A172 (cell line): ENCODE measurements around the gene CREBBP. TPM values are rescaled to one million over a fixed set of nuclear protein-coding genes. Genes with fewer than 3 reads are reported as not detected.
A peak's percentile ranks its signal among the peaks of the same experiment; 100 is the strongest.
"Not testable (repeated sequence)": the region's sequence is repeated elsewhere in the genome, so short reads cannot be mapped to it uniquely, and the experiment has no call there.

Experiments used
- DNase-seq: peaks from one replicate; pipeline ENCODE4 v3.0.0-alpha.2; 2015; ENCODE audit warnings: low spot score
- total RNA-seq: library from RNA; depleted of rRNA; stranded (reverse); fragments of >200 nt; shearing (Covaris generic); gene quantifications from 2 replicates; pipeline ENCODE4 v1.2.3, GENCODE V29; 2014; rRNA removed

The CREBBP gene
- total RNA-seq = 11.2 and 15.1 TPM in 2 replicates

DNA sequence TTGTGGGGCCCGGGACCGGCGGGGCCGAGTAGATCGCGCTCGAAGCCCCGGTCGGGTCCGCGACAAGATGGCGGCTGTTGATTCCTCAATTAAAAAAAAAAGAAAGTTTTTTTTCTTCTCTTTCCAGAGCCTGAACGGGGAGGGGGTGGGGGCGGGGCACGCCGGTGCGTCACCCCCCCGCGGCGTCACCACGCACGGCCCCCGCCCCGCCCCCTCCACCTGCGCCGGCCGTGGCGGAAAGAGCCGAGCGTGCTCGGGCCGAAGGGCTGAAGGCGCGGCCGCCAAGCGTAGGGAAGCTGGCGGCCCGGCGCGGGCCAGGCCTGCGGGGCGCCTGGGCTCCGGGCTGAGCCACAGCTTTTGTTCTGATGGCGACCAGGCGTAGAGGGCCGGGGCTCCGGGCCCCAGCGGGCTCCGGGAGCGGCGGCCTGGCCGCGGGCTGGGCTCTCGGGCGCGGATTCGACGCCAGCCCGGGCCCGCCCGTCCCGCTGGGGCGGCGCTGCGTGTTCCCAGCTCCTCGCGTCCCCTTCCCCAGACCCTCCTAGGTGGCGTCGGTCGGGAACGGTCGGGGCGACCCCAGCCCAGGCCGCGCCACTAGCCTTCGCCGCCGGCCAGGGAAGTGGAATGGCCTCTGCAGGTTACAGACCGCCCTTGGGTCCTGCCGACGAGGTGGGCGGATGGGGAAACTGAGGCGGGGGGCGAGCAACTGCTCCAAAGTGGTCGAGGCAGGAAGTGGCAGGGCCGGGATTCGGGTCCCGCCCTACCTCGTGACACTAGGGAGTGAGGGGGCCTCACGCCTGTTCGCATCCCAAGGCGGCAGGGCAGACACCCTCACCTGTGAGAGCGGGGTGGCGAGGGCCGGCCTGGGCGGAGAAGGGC lies at the start of gene CREBBP:
TSS of gene CREBBP (minus strand) at position 91 of the 876 bp plus-strand sequence. CDS start 797 bp downstream, outside the sequence.
- peak; percentile 66 for DNase-seq

DNA sequence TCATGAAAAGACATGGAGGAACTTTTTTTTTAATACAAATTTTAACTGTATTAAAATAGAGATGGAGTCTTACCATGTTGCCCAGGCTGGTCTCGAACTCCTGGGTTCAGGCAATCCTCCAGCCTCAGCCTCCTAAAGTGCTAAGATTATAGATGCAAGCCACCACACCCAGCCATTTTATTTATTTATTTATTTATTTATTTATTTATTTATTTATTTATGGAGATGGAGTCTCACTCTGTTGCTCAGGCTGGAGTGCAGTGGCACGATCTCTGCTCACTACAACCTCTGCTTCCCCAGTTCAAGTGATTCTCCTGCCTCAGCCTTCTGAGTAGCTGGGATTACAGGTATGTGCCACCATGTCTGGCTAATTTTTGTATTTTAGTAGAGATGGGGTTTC lies 46.6 kb upstream of the CREBBP start:
- not testable (repeated sequence) for DNase-seq

DNA sequence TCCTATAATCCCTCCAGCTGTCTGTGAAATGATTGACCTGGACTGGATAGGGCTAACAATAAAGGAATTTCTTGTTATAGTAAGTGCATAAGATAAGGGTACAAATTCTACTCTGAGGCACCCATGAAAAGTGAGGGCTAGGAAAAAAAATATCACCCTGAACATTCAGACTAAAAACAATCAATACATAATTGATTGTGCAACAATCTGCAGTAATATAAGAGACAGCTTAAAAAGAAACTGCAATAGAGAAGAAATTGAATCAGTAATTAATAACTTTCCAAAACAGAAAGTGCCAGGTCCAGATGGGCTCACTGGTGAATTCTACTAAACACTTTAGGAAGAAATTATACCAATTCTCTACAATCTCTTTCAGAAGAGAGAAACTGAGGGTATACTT lies 44.2 kb upstream of the CREBBP start:
- no peak for DNase-seq

DNA sequence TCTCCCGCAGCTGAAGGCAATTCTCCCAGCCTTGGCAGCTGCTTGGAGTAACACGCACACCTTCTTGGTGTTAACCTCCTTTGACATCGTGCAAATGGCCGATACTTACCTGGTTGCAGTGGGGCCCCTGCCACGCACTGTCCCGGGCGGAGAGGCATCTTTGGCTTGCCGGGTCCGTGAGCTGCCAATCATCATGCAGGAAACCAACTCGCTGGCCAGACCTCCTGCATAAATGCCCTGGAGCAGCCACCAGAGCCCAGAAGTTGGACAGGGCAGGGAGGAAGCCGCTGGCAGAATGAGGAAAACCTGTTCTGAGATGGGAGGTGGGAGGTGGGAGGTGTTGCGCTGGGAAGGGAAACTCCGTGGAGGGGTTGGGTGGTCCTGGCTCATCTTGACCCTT lies 41.7 kb upstream of the CREBBP start:
- DNase-seq = no peak

DNA sequence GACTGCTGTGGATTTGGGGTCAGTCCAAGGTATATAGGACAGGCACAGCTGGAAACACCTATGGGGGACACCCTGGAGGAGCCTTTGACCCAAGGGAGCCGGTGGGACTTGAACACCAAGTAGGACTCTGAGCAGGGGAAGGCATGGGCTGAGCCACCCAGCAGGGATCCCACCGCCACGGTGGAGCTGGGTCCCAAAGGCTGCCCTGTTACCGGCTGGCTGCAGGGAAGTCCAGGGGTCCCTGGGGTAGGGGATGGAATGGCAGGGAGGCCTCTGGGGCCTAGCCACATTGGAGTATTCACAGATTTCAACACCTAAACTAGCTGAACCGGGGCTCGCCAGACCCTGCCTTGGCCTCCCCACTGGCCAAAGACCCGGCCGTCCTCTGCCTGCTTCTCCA lies 39.7 kb upstream of the CREBBP start:
- no peak for DNase-seq

DNA sequence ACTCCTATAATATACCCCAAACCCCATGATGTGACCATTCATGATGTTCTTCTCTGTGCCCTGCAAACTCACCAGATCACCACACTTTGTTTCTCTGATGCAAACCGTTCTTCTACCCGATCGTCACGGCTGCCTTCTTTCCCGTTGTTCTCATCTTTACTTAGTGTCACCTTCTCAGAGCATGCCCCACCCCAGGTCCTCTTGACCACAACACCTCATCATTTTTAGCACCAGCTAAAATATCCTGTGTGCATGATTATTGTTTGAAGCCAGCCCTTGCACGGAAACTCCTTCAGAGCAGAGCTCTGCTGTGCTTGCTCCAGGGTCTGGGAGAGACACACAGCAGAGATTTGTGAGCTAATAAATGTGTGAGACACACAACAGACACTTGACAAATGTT lies 38.9 kb upstream of the CREBBP start:
- no peak for DNase-seq

DNA sequence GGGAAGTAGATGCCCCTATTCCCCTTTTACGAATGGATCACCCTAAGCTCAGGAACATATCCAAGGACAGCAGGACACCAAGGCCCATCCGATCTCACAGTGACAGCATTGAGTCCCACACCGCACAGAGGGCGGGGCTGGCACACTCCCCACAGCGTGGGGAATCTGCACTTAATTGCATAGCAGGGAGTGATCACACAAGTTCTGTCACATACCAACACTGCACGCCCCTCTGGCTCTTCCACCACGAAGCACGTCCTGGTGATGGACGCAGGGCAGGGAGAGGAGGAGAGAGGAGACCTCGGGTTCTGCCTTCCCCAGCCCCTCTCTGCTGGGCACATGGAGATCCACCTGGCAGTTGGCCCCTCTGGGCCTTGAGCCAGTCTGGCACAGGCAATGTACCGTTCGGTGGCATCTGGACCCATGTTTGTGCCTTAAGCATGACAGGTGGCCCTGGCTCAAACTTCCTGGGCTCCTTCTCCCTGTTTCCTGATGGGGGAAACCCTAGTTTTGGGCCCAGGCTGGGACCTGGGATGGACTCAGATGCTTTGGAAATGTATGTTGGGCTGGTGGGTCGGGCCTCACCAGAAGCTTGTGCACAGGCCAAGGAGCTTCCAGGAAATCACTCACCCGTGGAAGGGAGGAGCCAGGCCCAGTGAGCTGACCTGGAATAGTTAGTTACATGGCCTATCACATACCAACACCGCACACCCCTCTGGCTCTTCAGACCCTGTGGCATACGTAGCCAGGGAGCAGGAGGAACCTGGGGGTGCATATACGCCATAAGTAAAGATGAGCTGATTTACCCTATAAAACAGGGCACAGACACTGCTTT lies 35.1 kb upstream of the CREBBP start:
- no peak for DNase-seq

DNA sequence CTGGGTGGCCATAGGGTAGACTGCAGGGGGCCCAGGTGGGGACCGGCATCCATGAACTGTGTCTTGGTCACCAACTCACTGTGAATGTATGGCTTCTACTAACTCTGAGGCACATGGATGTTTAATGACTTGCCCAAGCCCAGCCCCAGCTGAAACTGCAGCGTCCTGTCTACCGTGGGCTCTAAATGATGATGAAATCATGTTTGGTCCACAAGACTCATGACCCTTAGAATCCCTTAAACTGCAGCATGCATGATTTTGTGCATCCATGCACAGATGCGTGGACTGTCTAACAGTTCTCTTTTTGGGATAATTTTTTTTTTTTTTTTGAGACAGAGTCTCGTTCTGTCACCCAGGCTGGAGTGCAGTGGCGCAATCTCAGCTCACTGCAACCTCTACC lies 32.4 kb upstream of the CREBBP start:
- no peak for DNase-seq

DNA sequence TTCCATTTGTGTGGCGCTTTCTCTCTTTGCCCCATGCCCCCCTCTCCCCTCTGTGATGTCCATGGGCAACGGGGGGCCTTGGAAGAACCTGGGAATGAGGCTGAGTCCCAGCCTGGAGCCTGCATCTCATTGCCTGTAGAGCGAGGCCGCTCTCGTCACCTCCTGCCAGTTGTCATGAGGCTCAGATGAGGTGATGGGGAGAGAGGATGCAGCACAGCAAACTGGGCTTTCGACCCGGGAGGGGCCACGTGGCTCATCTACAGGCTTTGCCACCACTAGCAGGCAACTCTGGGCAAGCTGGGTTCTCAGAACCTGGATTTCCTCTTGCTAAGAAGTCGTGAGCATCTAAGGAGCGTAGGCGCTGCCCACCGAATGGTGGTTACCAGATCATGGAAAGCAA lies 31.9 kb upstream of the CREBBP start:
- DNase-seq = no peak

DNA sequence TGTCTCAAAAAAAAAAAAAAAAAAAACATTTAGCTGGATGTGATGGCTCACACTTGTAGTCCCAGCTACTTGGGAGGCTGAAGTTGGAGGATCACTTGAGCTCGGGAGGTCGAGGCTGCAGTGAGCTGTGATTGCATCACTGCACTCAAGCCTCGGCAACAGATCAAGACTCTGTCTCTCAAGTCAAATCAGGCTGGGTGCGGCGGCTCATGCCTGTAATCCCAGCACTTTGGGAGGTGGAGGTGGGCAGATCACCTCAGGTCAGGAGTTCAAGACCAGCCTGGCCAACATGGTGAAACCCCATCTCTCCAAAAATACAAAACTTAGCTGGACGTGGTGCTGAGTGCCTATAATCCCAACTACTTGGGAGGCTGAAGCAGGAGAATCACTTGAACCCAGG lies 31.2 kb upstream of the CREBBP start:
- not testable (repeated sequence) for DNase-seq

DNA sequence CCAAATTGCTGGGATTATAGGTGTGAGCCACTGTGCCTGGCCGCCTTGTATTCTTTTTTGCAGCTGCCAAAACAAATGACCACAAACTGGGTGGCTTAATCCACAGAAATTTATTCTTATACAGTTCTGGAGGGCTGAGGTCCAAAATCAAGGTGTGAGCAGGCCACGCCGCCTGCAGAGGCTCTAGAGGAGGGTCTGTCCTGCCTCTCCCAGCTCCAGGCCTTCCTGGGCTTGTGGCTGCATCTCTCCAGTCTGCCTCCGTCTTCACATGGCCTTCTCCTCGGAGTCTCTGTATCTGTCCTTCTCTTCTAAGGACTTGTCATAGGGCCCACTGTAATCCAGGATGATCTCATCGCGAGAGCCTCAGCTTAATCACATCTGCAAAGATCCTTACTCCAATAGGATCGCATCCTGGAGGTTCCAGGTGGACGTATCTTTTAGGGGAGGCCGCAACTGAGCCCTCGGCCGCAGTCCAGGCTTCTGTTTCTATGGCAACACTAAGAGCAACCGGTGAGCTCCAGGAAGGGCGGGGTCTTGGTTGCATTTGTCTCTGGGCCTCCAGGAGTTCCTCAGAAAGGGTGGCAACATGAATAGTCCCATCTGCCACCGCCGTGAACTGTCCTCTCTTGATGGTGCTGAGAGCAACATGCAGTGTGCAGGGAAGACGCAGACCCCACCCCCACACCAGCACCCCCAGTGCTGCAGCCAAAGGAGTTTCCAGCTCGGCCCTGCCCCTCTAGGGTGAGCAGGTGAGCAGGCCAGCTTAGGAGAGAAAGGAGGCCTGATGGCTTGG lies 29.5 kb upstream of the CREBBP start:
- DNase-seq = no peak

DNA sequence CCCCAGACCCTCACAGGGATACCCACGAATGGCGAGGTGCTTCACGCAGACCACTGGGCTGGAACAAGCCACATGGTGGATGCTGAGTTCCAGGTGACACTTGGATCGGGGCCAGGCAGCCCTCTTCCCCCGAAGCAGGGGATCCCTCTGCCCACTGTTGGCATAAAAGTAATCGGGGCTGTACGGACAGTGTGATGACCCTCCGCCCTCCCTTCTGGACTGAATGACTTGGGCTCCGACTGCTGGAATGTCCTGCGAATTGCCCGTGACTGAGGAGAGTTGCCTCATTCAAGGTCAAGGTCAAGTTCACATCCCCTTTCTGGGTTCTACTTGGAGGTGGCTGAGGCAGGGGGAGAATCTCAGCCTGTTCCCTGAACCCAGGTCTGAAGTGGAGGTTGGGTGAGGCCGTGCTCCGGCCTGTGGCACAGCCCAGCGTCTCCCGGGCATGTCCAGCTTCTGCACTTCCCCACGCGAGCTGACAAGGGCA lies 28.5 kb upstream of the CREBBP start:
- DNase-seq = no peak

DNA sequence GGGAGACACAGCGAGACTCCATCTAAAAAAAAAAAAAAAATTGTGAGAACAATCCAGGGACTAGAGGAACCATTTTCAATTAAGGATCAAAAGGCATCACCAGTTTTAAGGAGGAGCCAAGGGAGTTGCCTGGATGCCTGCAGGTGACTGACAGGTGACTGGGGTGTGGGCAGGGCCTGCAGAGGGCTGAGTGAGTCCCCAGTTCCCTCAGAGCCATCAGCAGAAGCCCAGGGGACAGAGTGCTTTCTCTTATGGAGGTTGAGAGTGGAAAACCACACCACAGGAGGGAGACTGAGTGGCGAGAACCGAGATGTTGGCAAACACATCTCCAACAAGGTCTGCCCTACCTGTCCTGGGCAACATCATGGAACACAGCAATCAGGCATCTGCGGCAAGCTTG lies 27.1 kb upstream of the CREBBP start:
- DNase-seq = no peak

DNA sequence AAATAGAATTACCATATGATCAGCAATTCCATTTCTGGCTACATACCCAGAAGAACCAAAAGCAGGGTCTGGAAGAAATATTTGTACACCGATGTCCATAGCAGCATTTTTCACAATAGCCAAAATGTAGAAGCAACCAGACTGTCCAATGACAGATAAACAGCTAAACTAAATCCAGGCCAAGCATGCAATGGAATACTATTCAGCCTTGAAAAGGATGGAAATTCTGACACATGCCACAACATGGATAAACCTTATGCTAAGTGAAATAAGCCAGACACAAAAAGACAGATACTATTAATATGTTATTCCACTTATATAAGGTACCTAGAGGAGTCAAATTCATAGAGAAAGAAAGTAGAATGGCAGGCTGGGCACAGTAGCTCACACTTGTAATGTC lies 25.9 kb upstream of the CREBBP start:
- no peak for DNase-seq

DNA sequence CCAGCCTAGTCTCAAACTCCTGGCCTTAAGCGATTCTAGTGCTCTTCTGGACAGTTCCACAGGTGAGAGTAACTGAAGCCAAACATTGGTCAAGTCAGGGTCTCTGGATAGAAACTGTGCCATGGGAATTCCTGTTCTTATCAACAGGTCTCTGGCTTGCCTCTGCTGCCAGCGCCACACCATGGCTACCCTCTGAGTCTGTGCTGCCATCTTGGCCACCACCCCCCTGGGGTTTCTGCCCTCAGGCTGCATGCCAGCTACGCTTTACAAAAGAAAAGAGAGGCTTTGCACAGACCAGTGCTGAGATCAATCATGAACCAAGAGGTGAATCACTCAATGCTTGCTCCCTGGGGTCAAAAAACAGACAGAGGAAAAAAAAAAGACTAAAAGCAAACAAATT lies 24.4 kb upstream of the CREBBP start:
- no peak for DNase-seq

DNA sequence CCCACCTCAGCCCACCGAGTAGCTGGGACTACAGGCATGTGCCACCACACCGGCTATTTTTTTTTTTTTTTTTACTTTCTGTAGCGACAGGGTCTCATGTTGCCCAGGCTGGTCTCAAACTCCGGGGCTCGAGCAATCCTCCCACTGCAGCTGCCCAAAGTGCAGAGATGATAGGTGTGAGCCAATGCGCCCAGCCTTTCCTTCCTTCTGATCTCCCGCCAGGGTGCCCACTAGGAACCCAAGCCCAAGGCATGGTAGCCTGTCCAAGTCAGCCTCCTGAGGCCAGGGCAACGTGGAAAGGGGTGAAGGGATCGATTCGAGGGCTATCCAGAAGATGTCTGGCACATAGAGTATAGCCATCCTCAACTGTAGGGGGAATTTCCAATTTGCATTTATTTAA lies 9.6 kb upstream of the CREBBP start:
- DNase-seq = no peak

DNA sequence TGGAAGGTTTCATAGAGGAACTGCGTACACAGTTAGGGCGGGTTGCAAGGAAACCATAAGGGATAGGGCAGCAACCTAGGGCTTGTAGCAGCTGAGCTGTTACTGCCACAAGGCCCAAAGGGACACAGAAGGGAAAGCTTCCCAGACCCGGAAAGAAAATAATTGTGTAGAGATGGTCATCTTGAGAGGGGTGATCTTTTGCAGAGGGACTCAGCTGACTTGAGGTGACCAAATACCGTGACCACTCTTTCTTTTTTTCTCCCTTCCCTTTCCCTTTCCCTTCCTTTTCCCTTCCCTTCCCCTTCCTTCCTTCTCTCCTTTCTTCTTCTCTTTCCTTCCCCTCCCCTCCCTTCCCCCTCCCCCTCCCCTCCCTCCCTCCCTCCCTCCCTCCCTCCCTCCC lies 8.5 kb upstream of the CREBBP start:
- no peak for DNase-seq

DNA sequence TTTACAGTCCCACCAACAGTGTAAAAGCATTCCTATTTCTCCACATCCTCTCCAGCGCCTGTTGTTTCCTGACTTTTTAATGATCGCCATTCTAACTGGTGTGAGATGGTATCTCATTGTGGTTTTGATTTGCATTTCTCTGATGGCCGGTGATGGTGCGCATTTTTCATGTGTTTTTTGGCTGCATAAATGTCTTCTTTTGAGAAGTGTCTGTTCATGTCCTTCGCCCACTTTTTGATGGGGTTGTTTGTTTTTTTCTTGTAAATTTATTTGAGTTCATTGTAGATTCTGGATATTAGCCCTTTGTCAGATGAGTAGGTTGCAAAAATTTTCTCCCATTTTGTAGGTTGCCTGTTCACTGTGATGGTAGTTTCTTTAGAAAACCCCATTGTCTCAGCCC lies 5.5 kb upstream of the CREBBP start:
- not testable (repeated sequence) for DNase-seq

DNA sequence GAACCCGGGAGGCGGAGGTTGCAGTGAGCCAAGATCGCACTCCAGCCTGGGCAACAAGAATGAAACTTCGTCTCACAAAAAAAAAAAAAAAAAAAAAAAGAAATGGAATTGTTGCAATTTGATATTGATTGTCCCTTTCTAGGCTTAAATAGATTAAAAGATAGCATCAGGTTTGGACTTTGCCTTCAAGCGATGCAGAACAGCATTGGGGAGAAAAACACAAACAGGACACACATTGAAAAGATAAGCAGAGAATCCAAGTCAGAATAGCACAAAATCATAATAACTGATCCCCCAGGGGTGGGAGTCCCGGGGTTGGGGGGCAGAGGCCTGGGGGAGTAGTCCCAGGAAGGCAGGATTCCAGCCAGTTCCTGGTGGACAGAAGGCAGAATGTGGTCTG lies 3.9 kb upstream of the CREBBP start:
- DNase-seq = no peak

DNA sequence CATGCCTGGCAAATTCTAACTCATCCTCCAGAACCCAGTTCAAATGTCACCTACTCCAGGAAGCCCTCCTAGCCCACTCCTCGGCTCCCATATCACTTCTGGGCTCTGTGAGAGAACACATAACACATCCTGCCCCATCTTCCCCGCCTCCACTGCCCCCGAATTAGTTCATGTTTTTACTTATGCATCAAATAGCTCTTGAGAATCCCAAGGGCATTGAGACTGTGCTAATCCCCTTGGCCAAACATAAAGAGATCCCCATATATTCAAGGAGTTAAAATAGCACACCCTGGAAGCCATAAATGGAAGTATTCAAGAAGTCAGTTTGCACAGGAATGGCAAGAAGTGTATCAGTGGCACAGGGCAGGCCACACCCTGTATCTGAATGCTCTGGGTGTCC lies 2.0 kb upstream of the CREBBP start:
- no peak for DNase-seq

DNA sequence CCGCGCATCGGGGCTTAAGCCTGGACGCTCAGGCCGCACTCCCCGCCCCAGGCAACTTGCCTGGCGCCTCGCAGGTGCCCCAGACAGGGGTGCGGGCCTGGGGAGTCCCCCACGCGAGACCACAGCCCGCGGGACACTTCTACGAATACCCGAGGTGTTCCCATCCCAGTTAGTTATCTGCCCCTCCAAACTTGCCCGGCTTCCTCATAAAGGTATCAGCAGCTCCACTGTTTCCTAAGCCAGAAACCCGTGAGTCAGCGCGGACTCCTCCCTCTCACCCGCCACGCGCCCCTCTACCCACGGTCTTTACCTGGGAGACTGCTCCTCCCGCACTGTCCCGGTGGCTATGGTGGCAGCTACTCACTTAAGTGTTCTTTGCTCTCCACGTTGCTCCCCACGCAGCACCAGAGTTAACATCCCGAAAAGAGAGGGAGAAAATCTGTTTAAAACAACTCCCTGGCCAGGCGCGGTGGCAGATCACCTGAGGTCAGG lies 1.0 kb upstream of the CREBBP start:
- DNase-seq = no peak
